GM21529 (cell line): ENCODE measurements around the gene NLRP7.
"Not testable (repeated sequence)": the region's sequence is repeated elsewhere in the genome, so short reads cannot be mapped to it uniquely, and the experiment has no call there.

Experiments
- ATAC-seq: cut with Tn5 transposase; IDR thresholded peaks from one replicate; pipeline ENCODE4 v1.9.1; 2021; ENCODE audit not compliant: unreplicated experiment

NLRP7 gene

DNA sequence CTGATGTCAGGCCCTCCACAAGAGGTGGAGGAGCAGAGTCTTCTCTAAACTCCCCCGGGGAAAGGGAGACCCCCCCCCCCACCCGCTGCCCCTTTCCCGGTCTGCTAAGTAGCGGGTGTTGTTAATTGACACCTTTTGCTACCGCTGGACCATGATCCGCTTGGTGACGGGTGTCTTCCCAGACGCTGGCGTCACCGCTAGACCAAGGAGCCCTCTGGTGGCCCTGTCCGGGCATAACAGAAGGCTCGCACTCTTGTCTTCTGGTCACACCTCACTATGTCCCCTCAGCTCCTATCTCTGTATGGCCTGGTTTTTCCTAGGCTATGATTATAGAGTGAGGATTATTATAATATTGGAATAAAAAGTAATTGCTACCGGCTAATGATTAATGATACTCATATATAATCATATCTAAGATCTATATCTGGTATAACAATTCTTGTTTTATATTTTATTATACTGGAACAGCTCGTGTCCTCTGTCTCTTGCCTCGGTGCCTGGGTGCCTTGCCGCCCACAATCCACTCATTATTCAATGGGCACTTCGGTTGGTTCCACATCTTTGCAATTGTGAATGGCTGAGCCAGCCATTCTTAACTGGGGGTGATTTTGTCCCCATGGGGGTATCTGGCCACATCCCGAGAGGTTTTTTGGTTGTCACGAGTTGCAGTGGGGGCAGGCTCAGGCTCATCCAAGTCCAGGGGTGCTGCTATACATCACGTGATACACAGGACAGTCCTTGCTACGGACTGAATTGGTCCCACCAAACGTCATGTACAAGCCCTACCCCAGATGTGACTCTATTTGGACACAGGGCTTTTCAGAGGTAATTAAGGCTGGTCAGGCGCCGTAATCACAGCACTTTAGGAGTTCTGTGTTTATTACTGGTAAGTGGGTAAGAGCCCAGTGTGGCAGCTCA is 27.4 kb downstream of the NLRP7 start:
- ATAC-seq: not testable (repeated sequence)

DNA sequence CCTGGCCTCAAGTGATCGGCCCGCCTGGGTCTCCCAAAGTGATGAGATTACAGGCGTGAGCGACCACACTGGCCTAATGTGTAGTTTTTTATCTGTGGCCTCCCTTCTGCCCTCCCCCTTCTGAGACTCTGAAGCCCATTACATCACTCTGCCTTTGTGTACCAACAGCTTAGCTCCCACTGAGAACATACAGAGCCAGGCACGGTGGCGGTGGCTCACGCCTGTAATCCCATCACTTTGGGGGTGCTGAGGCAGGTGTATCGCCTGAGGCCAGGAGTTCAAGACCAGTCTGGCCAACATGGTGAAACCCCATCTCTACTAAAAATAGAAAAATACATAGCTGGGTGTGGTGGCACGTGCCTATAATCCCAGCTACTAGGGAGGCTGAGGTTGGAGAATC is 28.8 kb downstream of the NLRP7 start:
- no peak for ATAC-seq

DNA sequence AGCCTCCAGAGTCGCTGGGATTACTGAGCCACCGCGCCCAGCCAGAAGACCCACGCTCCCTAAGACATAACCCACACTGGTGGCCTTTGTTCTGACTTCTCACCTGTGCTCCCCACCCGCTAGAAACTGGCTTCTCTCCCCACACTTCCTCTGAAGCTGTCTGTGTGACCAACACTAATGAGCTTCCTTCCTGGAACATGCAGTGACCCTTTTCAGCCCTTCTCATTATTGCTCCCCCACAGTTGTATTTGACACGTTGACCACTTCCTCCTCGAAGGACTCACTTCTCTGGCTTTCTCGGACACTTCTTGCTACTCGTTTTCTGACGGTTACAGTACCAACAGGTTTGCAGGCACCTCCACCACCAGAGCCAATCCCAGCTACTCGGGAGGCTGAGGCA is 30.5 kb downstream of the NLRP7 start:
- ATAC-seq: no peak

DNA sequence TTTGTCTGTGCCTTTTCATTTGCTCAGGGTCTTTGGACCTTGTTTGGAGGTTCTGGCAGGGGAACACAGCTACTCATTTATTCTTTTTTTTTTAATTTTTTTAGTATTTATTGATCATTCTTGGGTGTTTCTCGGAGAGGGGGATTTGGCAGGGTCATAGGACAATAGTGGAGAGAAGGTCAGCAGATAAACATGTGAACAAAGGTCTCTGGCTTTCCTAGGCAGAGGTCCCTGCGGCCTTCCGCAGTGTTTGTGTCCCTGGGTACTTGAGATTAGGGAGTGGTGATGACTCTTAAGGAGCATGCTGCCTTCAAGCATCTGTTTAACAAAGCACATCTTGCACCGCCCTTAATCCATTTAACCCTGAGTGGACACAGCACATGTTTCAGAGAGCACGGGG is 39.4 kb downstream of the NLRP7 start:
- not testable (repeated sequence) for ATAC-seq

DNA sequence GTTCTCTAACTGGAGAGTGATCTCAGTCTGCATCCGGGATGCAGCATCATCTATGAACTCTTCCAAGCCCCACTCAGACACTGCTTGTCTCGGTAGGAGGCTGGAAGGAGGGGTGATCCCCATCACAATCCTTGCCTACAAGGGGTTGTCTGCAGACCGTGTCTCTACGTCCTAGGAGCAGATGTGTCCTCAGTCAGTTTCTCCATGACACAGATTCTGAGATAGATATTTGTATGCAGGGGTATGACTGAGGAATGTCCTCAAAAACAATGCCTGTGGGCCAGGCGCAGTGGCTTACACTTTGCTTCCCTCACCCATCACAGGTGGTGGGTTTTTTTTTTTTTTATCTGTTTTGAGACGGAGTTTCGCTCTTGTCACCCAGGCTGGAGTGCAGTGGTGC is 40.5 kb downstream of the NLRP7 start:
- ATAC-seq: no peak

DNA sequence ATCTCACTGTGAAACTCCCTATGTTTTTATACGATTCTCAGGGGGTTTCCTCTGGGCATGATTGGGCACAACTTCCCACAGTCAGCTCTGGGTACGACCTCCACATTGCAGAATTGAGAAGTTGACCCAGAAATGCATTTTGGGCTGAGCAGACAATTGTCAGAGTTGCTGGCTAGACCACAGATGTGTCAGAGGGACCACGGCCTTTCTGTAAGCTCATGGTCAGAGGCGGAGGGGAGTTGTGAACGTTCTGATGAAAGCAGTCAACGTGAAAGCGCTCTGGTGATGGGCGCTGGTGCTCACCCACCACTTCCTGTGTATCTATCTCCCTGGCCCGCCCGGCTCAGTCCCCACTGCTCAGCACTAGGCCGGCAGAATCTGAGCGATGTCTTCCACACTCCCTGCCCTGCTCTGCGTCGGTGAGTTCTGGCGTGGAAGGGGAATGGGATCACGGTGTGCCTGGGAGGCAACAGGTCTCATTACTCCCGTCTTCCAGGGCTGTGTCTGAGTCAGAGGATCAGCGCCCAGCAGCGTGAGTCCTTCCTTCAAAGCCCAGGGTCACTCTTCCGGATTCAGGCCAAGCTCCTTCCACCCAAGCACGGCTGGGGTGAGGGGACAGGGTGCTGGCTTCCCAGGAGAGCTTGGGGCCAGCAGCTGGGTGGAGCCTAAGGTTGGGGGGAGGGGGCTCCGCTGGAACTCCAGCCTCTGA is 41.4 kb downstream of the NLRP7 start, which contains the start of gene NCR1:
Gene NCR1, plus strand, starts transcription at position 346 of the 709 bp plus-strand sequence. Its CDS starts 40 bp downstream, at position 386.
- no peak for ATAC-seq

DNA sequence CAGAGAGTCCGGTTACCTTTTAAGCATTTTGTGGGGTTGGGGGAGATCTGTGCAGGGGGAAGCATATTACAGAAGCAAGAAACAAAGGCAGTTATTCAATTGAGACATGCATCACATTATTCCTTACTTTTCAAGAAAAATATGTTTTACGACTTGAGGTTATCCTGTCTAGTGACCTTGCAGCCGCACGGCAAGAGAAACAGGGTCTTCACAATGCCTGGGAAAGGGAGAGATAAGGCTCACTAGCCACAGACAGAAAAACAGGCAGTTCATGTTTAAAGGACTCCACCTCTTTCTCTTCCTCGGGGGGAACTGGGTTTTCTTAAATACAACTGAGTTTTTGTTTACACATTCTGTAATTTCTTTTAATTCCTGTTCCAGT is 41.9 kb downstream of the NLRP7 start:
- no peak for ATAC-seq

DNA sequence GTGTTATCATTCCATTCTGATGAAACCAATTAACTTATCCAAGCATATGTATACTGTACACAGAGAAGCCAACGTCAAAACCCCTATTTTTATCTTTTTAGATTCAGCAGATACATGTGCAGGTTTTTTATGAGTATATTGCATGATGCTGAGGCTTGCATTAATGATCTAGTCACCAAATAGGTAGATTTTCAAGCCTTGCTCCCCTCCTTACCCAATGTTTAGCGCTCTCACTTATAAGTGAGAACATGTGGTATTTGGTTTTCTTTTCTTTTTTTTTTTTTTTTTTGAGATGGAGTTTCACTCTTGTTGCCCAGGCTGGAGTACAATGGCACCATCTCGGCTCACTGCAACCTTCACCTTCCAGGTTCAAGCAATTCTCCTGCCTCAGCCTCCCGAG is 43.1 kb downstream of the NLRP7 start:
- not testable (repeated sequence) for ATAC-seq

DNA sequence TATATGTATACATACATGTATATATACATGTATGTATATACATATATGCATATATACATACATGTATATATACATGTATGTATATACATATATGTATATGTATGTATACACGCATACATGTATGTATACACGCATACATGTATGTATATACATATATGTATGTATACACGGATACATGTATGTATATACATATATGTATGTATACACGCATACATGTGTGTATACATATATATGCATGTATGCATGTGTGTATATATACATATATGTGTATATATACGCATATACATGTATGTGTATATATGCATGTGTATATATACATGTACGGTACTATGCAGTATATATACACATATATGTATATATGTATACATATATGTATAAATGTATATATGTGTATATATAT is 44.0 kb downstream of the NLRP7 start:
- ATAC-seq: no peak

DNA sequence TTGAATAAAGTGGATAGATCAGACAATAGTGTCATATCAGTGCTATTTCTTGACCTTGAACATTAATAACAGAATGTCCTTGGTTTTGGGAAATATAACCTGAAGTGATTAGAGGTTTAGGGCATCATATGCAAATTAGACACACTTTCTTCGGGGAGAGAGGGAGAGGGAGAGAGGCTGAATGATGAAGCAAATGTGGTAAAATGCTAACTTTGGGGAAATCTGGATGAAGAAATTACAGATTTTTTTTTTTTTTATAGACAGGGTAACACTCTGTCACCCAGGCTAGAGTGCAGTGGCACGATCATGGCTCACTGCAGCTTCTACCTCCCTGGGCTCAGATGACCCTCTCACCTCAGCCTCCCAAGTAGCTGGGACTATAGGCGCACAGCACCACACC is 45.3 kb downstream of the NLRP7 start:
- ATAC-seq: no peak

DNA sequence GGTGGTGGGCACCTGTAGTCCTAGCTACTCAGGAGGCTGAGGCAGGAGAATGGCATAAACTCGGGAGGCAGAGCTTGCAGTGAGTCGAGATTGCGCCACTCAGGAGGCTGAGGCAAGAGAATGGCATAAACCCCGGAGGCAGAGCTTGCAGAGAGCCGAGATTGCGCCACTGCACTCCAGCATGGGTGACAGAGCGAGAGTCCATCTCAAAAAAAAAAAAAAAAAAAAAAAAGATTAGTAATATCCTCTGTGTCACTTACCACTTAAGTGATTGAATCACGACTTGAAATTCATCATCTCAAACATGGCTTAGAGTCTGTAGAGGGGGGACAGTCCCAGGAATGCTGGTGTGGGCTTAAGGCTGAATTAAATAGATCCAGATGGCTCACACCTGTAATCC is 46.2 kb downstream of the NLRP7 start:
- ATAC-seq: not testable (repeated sequence)

DNA sequence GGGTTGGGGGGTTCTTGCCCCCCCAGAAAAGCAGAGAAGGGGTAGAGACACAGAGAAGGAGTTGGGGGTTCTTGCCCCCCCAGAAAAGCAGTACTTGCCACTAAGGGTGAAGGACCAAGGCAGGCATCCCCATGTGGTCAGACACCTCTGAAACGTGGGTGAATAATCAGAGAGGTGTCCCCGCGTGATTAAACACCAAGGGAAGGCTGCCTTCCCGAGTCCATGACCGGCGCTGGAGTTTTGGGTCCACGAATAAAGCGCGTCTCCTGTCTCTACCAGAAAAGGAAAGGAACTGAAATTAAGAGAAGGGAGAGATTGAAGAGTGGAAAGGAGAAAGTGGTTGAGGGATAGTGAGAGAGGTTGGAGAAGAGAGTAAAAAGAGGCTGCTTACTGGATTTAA is 47.7 kb downstream of the NLRP7 start:
- ATAC-seq: not testable (repeated sequence)

DNA sequence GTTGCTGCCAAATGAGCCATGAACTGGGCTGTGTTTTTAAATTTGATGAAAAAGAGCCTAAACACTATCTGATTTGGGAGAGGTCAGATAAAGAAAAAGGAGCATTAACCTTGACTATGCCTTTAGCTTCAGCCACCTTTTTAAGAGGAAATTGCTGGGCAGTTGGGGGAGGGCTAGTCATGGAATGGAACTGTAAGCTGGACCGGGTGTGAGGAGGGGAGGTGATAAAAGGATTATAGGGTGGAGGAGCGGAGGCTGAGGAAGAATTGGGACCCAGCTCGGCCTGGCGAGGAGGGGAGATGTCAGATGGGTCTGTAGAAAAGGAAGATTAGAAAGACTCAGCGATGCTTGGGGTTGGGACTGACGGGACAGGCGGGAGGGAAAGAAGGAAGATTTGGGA is 48.6 kb downstream of the NLRP7 start:
- ATAC-seq: not testable (repeated sequence)

DNA sequence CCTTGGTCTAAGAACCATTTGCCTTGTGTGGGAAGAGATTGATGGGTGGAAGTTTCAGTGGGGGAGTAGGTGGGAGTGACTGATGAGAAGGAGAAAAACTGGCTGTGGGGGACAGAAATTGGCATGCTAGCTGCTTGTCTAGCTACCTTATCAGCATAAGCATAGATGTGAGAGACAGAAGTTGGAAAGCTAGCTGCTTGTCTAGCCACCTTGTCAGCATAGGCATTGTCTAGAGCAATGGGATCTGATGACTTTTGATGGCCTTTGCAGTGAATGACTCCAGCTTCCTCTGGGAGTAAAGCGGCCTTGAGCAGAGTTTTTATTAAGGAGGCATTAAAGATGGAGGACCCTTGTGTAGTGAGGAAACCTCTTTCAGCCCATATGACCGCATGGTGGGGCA is 51.3 kb downstream of the NLRP7 start:
- ATAC-seq: no peak

DNA sequence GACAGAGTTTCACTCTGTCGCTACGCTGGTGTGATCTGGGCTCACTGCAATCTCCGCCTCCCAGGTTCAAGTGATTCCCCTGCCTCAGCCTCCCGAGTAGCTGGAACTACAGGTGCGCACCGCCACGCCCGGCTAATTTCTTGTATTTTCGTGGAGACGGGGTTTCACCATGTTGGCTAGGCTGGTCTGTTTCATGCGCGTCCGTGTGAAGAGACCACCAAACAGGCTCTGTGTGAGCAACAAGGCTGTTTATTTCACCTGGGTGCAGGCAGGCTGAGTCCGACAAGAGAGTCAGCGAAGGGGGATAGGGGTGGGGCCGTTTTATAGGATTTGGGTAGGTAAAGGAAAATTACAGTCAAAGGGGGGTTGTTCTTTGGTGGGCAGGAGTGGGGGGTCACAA is 53.2 kb downstream of the NLRP7 start:
- ATAC-seq: not testable (repeated sequence)

DNA sequence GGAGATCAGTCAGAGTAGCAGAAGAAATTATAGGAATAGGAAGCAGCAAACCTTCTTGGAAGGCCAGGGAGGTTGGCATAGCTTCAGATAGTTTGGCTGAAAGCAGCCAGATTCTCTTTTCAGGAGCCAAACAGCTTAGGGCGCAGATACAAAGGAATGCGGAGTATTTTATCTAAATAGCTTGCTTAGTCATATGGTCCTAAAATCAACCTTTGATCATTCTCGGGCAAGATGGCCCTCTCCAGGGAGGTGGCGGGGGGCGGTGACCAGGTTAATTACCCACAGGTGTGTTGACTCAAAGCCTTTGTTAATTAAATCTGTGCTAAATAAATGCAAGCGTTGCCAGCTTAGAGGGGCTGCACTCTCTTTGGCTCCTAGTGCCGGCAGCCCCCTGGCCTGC is 53.9 kb downstream of the NLRP7 start:
- no peak for ATAC-seq

DNA sequence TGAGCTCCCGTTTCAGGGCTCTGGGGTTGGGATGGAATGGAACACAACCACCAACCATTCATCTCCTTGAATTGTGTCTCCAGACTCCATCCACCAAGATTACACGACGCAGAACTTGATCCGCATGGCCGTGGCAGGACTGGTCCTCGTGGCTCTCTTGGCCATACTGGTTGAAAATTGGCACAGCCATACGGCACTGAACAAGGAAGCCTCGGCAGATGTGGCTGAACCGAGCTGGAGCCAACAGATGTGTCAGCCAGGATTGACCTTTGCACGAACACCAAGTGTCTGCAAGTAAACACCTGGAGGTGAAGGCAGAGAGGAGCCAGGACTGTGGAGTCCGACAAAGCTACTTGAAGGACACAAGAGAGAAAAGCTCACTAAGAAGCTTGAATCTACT is 57.8 kb downstream of the NLRP7 start:
- ATAC-seq: no peak

DNA sequence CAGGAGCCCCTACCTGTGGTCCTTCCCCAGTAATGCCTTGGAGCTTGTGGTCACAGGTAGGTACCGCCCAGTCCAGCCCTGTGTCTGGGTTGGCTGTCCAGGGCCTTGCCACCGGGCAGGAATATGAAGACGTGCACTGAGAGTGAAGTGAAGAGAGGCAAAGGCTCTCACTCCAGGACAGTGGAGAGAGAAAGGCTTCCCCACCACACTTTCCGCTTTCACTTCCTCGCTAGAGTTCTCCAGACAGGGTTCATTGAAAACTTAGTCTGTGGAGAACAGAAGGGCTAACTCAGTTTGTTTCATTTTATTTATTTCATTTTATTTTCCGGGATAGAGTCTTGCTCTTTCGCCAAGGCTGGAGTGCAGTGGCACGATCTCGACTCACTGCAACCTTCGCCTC is 59.1 kb downstream of the NLRP7 start:
- no peak for ATAC-seq

DNA sequence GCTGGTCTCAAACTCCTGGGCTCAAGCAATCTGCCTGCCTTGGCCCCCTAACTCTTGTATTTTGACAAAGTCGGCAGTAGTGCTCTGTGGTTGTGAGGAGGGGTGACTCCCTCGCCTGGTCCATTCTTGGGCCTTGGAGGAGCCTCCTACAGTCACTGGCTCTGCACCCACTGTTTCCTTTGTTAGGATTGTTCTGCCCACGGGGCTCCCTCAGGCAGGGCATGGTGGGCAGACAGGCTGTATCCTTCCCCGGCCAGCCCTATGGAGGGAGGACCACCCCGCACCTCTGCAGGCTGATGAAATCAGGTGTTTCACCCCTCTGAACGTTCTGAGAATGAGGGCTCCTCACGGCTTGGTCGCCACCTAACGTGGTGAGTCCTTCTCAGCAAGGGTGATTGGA is 64.1 kb downstream of the NLRP7 start:
- ATAC-seq: no peak

DNA sequence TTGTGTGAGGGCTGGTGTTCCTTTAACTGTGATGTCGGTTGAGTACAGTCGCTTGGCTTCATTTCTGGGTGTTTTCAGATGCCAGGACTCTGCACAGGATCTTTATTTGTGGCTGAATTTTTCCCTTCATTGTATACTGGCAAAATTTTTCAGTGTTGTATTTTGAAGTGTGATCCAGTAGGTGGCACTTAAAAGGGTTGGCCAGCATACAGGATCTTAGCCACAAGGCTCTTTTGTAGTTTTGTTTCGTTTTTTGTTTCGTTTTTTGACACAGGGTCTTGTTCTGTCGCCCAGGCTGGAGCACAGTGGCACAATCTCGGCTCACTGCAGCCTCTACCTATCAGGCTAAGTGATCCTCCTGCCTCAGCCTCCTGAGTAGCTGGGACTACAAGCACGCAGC is 64.6 kb downstream of the NLRP7 start:
- no peak for ATAC-seq

DNA sequence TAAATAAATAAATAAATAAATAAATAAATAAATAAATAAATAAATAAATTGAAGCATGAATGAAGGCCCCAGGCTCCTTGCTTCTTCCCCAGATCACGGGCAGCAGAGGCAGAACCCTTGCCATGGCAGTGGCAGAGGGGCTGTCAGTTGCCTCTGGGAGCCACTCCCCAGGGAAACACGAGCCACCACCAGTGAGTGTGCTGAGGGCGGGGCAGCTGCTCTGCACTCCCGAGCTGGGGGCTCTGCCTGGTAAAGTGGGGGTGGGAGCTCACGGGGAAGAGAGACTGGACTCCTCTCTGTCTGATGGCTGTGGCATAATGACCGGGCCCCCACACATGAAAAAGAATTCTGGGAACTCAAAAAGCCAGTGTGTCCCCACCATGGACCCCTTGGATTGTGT is 65.4 kb downstream of the NLRP7 start:
- no peak for ATAC-seq

DNA sequence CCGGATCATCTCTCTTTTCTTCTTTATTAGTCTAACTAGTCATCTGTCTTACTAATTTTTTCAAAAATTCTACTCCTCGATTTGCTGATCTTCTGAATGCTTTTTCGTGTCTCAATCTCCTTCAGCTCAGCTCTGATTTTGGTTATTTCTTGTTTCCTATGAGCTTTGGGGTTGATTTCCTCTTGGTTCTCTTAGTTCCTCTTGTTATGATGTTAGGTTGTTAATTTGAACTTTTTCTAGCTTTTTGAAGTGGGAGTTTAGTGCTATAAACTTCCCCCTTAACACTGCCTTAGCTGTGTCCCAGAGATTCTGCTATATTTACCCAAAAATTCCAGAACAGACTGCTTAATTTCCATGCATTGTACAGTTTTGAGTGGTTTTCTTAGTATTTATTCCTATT is 69.9 kb downstream of the NLRP7 start:
- ATAC-seq: no peak
